SK-N-SH (cell line): ENCODE results near the gene LNPK. TPM values are rescaled to one million over a fixed set of nuclear protein-coding genes. Genes with fewer than 3 reads are reported as not detected.

Experiments used
- CTCF ChIA-PET: fragments of 300-600, 350-600 bp; formaldehyde crosslinking; extraction: SDS; loops from one replicate; lab custom pipeline; 2021; lab: Yijun Ruan, JAX
- POLR2A ChIA-PET: fragments of 350-600 bp; sonication (Branson Sonifier 250); formaldehyde crosslinking; extraction: SDS; loops from one replicate; lab custom pipeline; 2020; ENCODE audit warnings: antibody characterized with exemption, inconsistent platforms; lab: Yijun Ruan, JAX
- DNase-seq: peaks from one replicate; pipeline ENCODE4 v3.0.0; 2012
- H2AFZ ChIP-seq: fragments of 200-600 bp; sonication (generic); 2 replicates; pipeline ENCODE4 v1.8.1; 2016; ENCODE audit warnings: antibody characterized with exemption, mild to moderate bottlenecking, low read depth
- H3F3A ChIP-seq: fragments of 200-600 bp; sonication (generic); replicated peaks from 2 replicates; pipeline ENCODE3; 2016; ENCODE audit warnings: antibody characterized with exemption, mild to moderate bottlenecking; ENCODE audit not compliant: insufficient read depth
- H3K27ac ChIP-seq, 2 experiments: fragments of 200-500 bp in 1 of 2; fragments of 200-600 bp in 1 of 2; sonication (Bioruptor generic) in 1 of 2; sonication (generic), shearing (Covaris generic) in 1 of 2; 2 replicates each; pipeline versions ENCODE4 v1.5.1 to v1.6.1; 2014 to 2016; ENCODE audit warnings: low read depth in 2 of 2, inconsistent platforms in 1 of 2, low read length in 1 of 2, mild to moderate bottlenecking in 1 of 2, mixed read lengths in 1 of 2
- H3K27me3 ChIP-seq: fragments of 200-600 bp; sonication (generic), shearing (Covaris generic); 2 replicates; pipeline ENCODE4 v1.6.1; 2016; ENCODE audit warnings: mixed run types; ENCODE audit not compliant: insufficient read depth
- H3K36me3 ChIP-seq, 2 experiments: fragments of 200-500 bp in 1 of 2; fragments of 200-600 bp in 1 of 2; sonication (Bioruptor generic) in 1 of 2; sonication (generic) in 1 of 2; replicated peaks in 1 of 2; 2 replicates each; pipeline versions ENCODE3 to v1.5.1; 2014 to 2016; ENCODE audit warnings: low read length in 1 of 2, mild to moderate bottlenecking in 1 of 2; ENCODE audit not compliant: insufficient read depth in 2 of 2, control insufficient read depth in 1 of 2
- H3K4me1 ChIP-seq, 2 experiments: fragments of 200-500 bp in 1 of 2; fragments of 200-600 bp in 1 of 2; sonication (Bioruptor generic) in 1 of 2; sonication (generic), shearing (Covaris generic) in 1 of 2; 2 replicates each; pipeline versions ENCODE4 v1.5.1 to v1.6.1; 2014 to 2016; ENCODE audit warnings: low read depth in 1 of 2, low read length in 1 of 2, mixed run types in 1 of 2; ENCODE audit not compliant: insufficient read depth in 2 of 2, control insufficient read depth in 1 of 2
- H3K4me2 ChIP-seq: fragments of 200-600 bp; sonication (generic), shearing (Covaris generic); 2 replicates; pipeline ENCODE4 v1.6.1; 2017; ENCODE audit warnings: mixed run types
- H3K4me3 ChIP-seq, 2 experiments: fragments of 200-500 bp in 1 of 2; fragments of 200-600 bp in 1 of 2; sonication (Bioruptor generic) in 1 of 2; sonication (generic), shearing (Covaris generic) in 1 of 2; 2 replicates each; pipeline versions ENCODE4 v1.5.1 to v1.8.1; 2014 to 2016; ENCODE audit warnings: low read depth in 2 of 2, inconsistent platforms in 1 of 2, low read length in 1 of 2, mild to moderate bottlenecking in 1 of 2, mixed read lengths in 1 of 2, moderate library complexity in 1 of 2
- H3K79me2 ChIP-seq: fragments of 200-600 bp; sonication (generic); 2 replicates; pipeline ENCODE4 v1.8.1; 2017; ENCODE audit warnings: mild to moderate bottlenecking; ENCODE audit not compliant: insufficient read depth
- H3K9ac ChIP-seq: fragments of 200-600 bp; sonication (generic); 2 replicates; pipeline ENCODE4 v1.6.1; 2017; ENCODE audit warnings: mixed run types
- H3K9me2 ChIP-seq: fragments of 200-600 bp; sonication (generic); 2 replicates; pipeline ENCODE4 v1.6.1; 2017; ENCODE audit warnings: mixed run types
- H3K9me3 ChIP-seq: fragments of 200-600 bp; sonication (generic); 2 replicates; pipeline ENCODE4 v1.6.1; 2017; ENCODE audit warnings: mixed run types, mild to moderate bottlenecking, moderate library complexity
- H4K20me1 ChIP-seq: fragments of 200-600 bp; sonication (generic); 2 replicates; pipeline ENCODE4 v1.6.1; 2017; ENCODE audit warnings: mild to moderate bottlenecking, mixed run types; ENCODE audit not compliant: insufficient read depth
- ELF1 ChIP-seq: IDR thresholded peaks from 2 replicates; pipeline ENCODE4 v1.4.0; 2012
- EP300 ChIP-seq, 2 experiments: IDR thresholded peaks; 2 replicates each; pipeline versions ENCODE4 v1.4.0 to v1.6.1; 2012; ENCODE audit warnings: borderline replicate concordance in 1 of 2, low read depth in 1 of 2, low read length in 1 of 2
- FOSL2 ChIP-seq: IDR thresholded peaks from 2 replicates; pipeline ENCODE4 v1.4.0; 2012; ENCODE audit warnings: low read depth, mild to moderate bottlenecking, moderate library complexity, borderline replicate concordance
- MXI1 ChIP-seq: IDR thresholded peaks from 2 replicates; pipeline ENCODE4 v1.6.1; 2012; ENCODE audit warnings: mild to moderate bottlenecking, low read depth, low read length, improper control_type of control experiment
- NFIC ChIP-seq: IDR thresholded peaks from 2 replicates; pipeline ENCODE4 v1.4.0; 2012; ENCODE audit warnings: borderline replicate concordance
- NRF1 ChIP-seq: IDR thresholded peaks from 2 replicates; pipeline ENCODE4 v1.6.1; 2012; ENCODE audit warnings: low read depth, mild to moderate bottlenecking, low read length
- RXRA ChIP-seq: IDR thresholded peaks from 2 replicates; pipeline ENCODE4 v1.4.0; 2012; ENCODE audit warnings: low read depth, mild to moderate bottlenecking, borderline replicate concordance
- SIN3A ChIP-seq: IDR thresholded peaks from 2 replicates; pipeline ENCODE4 v1.6.1; 2012; ENCODE audit warnings: low read depth, mild to moderate bottlenecking, low read length, moderate library complexity, borderline replicate concordance
- SMC3 ChIP-seq: IDR thresholded peaks from 2 replicates; pipeline ENCODE4 v1.6.1; 2012; ENCODE audit warnings: low read depth, low read length, improper control_type of control experiment
- TAF1 ChIP-seq: IDR thresholded peaks from 2 replicates; pipeline ENCODE4 v1.6.1; 2012; ENCODE audit warnings: low read depth, mild to moderate bottlenecking, low read length, moderate library complexity, borderline replicate concordance
- TEAD4 ChIP-seq: IDR thresholded peaks from 2 replicates; pipeline ENCODE4 v1.4.0; 2012; ENCODE audit warnings: mild to moderate bottlenecking, borderline replicate concordance; ENCODE audit not compliant: insufficient read depth
- USF1 ChIP-seq: IDR thresholded peaks from 2 replicates; pipeline ENCODE4 v1.4.0; 2012; ENCODE audit warnings: low read depth, borderline replicate concordance
- USF2 ChIP-seq: fragments of 150-350 bp; IDR thresholded peaks from 2 replicates; pipeline ENCODE4 v1.6.1; 2017; ENCODE audit warnings: antibody characterized with exemption, low read length, low read depth, borderline replicate concordance
- WGBS: methylation state at CpG from one replicate; pipeline ENCODE4 v1.1.6; 2017; ENCODE audit warnings: low lambda C conversion rate; 5-methylcytosine and 5-hydroxymethylcytosine counted together
- polyA plus RNA-seq, 3 experiments: library from polyadenylated mRNA; depleted of rRNA; stranded (reverse); fragments of >200 nt; gene quantifications; 2 replicates each; pipeline ENCODE4 v1.2.3, GENCODE V29; 2012
- TF ChIP-seq, protein P1 (sequence below): fragments of 150-350 bp; IDR thresholded peaks from 2 replicates; pipeline ENCODE4 v1.6.1; 2016; ENCODE audit warnings: mild to moderate bottlenecking, low read depth, low read length

Gene LNPK
- polyA plus RNA-seq, 1 of the 3 experiments (the other 2 are of a cell fraction) = 5.0 TPM

DNA sequence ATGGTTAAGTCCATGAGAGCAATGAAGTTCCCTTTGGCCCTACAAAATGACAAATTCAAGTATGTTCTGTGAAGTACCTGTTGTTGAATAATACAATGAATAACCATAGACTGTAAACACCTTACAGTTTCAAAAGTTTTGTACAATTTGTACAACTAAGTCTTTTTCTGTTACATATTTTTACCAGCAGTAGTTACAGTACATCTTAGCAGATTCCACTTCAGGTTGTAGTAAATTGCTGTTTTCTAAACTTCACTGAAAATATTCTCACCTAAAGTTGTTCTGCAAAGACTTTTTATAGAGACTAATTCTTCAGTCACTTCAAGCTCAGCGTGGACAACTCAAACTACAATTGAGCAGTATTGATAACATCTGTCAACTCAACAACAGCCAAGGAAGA is 28.7 kb downstream of the LNPK start:
- no peak overlapping the region for H3K9ac ChIP-seq
- no peak for DNase-seq
- CTCF ChIA-PET = interaction anchor here (1.8 kb wide), 1 partner anchor 124 kb away, joined by 5 read pairs; no protein-coding TSS in a partner anchor
- no peak overlapping the region for H2AFZ ChIP-seq
- TF ChIP-seq SIN3A (no peak), RXRA (no peak), ELF1 (no peak), TEAD4 (no peak), USF1 (no peak), NFIC (no peak)
- peaks cover 13 to 24% of the 10 kb centered on the region in 2 experiments for H3K36me3 ChIP-seq
- H3F3A ChIP-seq = no peaks in the 10 kb centered on the region
- no peak overlapping the region for H3K4me2 ChIP-seq
- no peak overlapping the region for H3K4me3 ChIP-seq
- H3K79me2 ChIP-seq = no peaks in the 10 kb centered on the region
- POLR2A ChIA-PET = no interaction called here
- no peaks in the 10 kb centered on the region for H3K9me2 ChIP-seq
- no peaks in the 10 kb centered on the region for H3K27me3 ChIP-seq
- peaks cover 0 to 12% of the 10 kb centered on the region in 2 experiments; a peak in 1 of 4 replicates for H3K4me1 ChIP-seq
- H4K20me1 ChIP-seq = no peaks in the 10 kb centered on the region
- WGBS = 91% methylated on average over 1 of the region's 1 CpG
- H3K9me3 ChIP-seq = no peaks in the 10 kb centered on the region
- H3K27ac ChIP-seq = no peak overlapping the region

DNA sequence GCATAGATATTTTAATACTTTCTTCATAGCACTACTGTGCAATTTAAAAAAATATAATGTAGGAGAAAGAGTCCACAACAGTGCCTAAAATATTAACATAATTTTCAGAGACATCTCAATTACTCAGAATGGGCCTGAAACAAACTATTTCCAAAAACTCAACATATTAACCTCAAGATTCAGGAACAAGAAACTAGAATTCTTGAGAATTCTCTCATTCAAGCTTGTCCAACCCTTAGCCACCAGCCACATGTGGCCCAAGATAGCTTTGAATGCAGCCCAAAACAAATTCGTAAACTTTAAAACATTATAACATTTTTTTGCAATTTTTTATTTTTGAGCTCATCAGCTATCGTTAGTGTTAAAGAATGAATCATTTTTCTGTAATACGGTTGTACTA is 35.2 kb downstream of the LNPK start:
- no peak overlapping the region for H3K4me3 ChIP-seq
- H3K36me3 ChIP-seq = peaks cover 2 to 3% of the 10 kb centered on the region in 2 experiments
- no peak overlapping the region for H3K4me2 ChIP-seq
- CTCF ChIA-PET = interaction anchor here (0.8 to 1.0 kb wide), 2 partner anchors 9 to 277 kb away, joined by 3 read pairs; no protein-coding TSS in a partner anchor
- POLR2A ChIA-PET = interaction anchor here (0.6 kb wide), 1 partner anchor 9 kb away, joined by 3 read pairs; no protein-coding TSS in a partner anchor
- no peak for TF ChIP-seq TEAD4
- no peaks in the 10 kb centered on the region for H3K9me2 ChIP-seq
- no peak overlapping the region for H3K9ac ChIP-seq
- H4K20me1 ChIP-seq = no peaks in the 10 kb centered on the region
- H3K27ac ChIP-seq = no peak overlapping the region
- no peaks in the 10 kb centered on the region for H3K27me3 ChIP-seq
- WGBS = 92% methylated on average over 3 of the region's 3 CpGs
- no peak overlapping the region for H2AFZ ChIP-seq
- no peaks in the 10 kb centered on the region for H3K4me1 ChIP-seq
- H3K79me2 ChIP-seq = no peaks in the 10 kb centered on the region; the same call in 1 of the 2 replicates
- DNase-seq = no peak
- peaks cover 3% of the 10 kb centered on the region for H3F3A ChIP-seq
- H3K9me3 ChIP-seq = no peaks in the 10 kb centered on the region

- 100% methylated on average over 3 of the region's 3 CpGs for WGBS
- Histone ChIP-seq H3K79me2 (no peaks in the 10 kb centered on the region; the same call in 1 of the 2 replicates), H2AFZ (no peak overlapping the region), H3K27me3 (no peaks in the 10 kb centered on the region), H3F3A (peaks cover 3% of the 10 kb centered on the region), H3K9me2 (no peaks in the 10 kb centered on the region), H3K9ac (no peak overlapping the region), H3K4me3 (no peak overlapping the region), H3K36me3 (peaks cover 2 to 3% of the 10 kb centered on the region in 2 experiments), H3K4me1 (no peaks in the 10 kb centered on the region), H4K20me1 (no peaks in the 10 kb centered on the region), H3K9me3 (no peaks in the 10 kb centered on the region), H3K27ac (no peak overlapping the region), H3K4me2 (no peak overlapping the region)
- no peak for DNase-seq
- POLR2A ChIA-PET = no interaction called here
- CTCF ChIA-PET = interaction anchor here (0.6 to 1.0 kb wide), 2 partner anchors 276 to 551 kb away, joined by 3 read pairs; no protein-coding TSS in a partner anchor
- TF ChIP-seq SIN3A (no peak), MXI1 (no peak), SMC3 (no peak), USF1 (no peak), NRF1 (no peak), FOSL2 (no peak), RXRA (no peak), TAF1 (no peak), EP300 (IDR thresholded peaks at IDR 0.05; ENCODE audit: borderline replicate concordance in 1 of 2, low read depth in 1 of 2, low read length in 1 of 2) (no peak), USF2 (no peak)
- TF ChIP-seq, protein P1, sequence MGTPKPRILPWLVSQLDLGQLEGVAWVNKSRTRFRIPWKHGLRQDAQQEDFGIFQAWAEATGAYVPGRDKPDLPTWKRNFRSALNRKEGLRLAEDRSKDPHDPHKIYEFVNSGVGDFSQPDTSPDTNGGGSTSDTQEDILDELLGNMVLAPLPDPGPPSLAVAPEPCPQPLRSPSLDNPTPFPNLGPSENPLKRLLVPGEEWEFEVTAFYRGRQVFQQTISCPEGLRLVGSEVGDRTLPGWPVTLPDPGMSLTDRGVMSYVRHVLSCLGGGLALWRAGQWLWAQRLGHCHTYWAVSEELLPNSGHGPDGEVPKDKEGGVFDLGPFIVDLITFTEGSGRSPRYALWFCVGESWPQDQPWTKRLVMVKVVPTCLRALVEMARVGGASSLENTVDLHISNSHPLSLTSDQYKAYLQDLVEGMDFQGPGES = no peak
These were observed 36.3 kb downstream of the LNPK start for GRCh38 chr2:175965773-175966172.
